SK-N-SH (cell line): Measurements from ENCODE around the gene DTNA. TPM values are rescaled to one million over a fixed set of nuclear protein-coding genes. Genes with fewer than 3 reads are reported as not detected.

ENCODE experiments used
- CTCF ChIA-PET: fragments of 300-600, 350-600 bp; formaldehyde crosslinking; extraction: SDS; loops from one replicate; lab custom pipeline; 2021; lab: Yijun Ruan, JAX
- POLR2A ChIA-PET: fragments of 350-600 bp; sonication (Branson Sonifier 250); formaldehyde crosslinking; extraction: SDS; loops from one replicate; lab custom pipeline; 2020; ENCODE audit warnings: antibody characterized with exemption, inconsistent platforms; lab: Yijun Ruan, JAX
- DNase-seq: peaks from one replicate; pipeline ENCODE4 v3.0.0; 2012
- H2AFZ ChIP-seq: fragments of 200-600 bp; sonication (generic); 2 replicates; pipeline ENCODE4 v1.8.1; 2016; ENCODE audit warnings: antibody characterized with exemption, mild to moderate bottlenecking, low read depth
- H3F3A ChIP-seq: fragments of 200-600 bp; sonication (generic); replicated peaks from 2 replicates; pipeline ENCODE3; 2016; ENCODE audit warnings: antibody characterized with exemption, mild to moderate bottlenecking; ENCODE audit not compliant: insufficient read depth
- H3K27ac ChIP-seq, 2 experiments: fragments of 200-500 bp in 1 of 2; fragments of 200-600 bp in 1 of 2; sonication (Bioruptor generic) in 1 of 2; sonication (generic), shearing (Covaris generic) in 1 of 2; 2 replicates each; pipeline versions ENCODE4 v1.5.1 to v1.6.1; 2014 to 2016; ENCODE audit warnings: low read depth in 2 of 2, inconsistent platforms in 1 of 2, low read length in 1 of 2, mild to moderate bottlenecking in 1 of 2, mixed read lengths in 1 of 2
- H3K27me3 ChIP-seq: fragments of 200-600 bp; sonication (generic), shearing (Covaris generic); 2 replicates; pipeline ENCODE4 v1.6.1; 2016; ENCODE audit warnings: mixed run types; ENCODE audit not compliant: insufficient read depth
- H3K36me3 ChIP-seq, 2 experiments: fragments of 200-500 bp in 1 of 2; fragments of 200-600 bp in 1 of 2; sonication (Bioruptor generic) in 1 of 2; sonication (generic) in 1 of 2; replicated peaks in 1 of 2; 2 replicates each; pipeline versions ENCODE3 to v1.5.1; 2014 to 2016; ENCODE audit warnings: low read length in 1 of 2, mild to moderate bottlenecking in 1 of 2; ENCODE audit not compliant: insufficient read depth in 2 of 2, control insufficient read depth in 1 of 2
- H3K4me1 ChIP-seq, 2 experiments: fragments of 200-500 bp in 1 of 2; fragments of 200-600 bp in 1 of 2; sonication (Bioruptor generic) in 1 of 2; sonication (generic), shearing (Covaris generic) in 1 of 2; 2 replicates each; pipeline versions ENCODE4 v1.5.1 to v1.6.1; 2014 to 2016; ENCODE audit warnings: low read depth in 1 of 2, low read length in 1 of 2, mixed run types in 1 of 2; ENCODE audit not compliant: insufficient read depth in 2 of 2, control insufficient read depth in 1 of 2
- H3K4me2 ChIP-seq: fragments of 200-600 bp; sonication (generic), shearing (Covaris generic); 2 replicates; pipeline ENCODE4 v1.6.1; 2017; ENCODE audit warnings: mixed run types
- H3K4me3 ChIP-seq, 2 experiments: fragments of 200-500 bp in 1 of 2; fragments of 200-600 bp in 1 of 2; sonication (Bioruptor generic) in 1 of 2; sonication (generic), shearing (Covaris generic) in 1 of 2; 2 replicates each; pipeline versions ENCODE4 v1.5.1 to v1.8.1; 2014 to 2016; ENCODE audit warnings: low read depth in 2 of 2, inconsistent platforms in 1 of 2, low read length in 1 of 2, mild to moderate bottlenecking in 1 of 2, mixed read lengths in 1 of 2, moderate library complexity in 1 of 2
- H3K79me2 ChIP-seq: fragments of 200-600 bp; sonication (generic); 2 replicates; pipeline ENCODE4 v1.8.1; 2017; ENCODE audit warnings: mild to moderate bottlenecking; ENCODE audit not compliant: insufficient read depth
- H3K9ac ChIP-seq: fragments of 200-600 bp; sonication (generic); 2 replicates; pipeline ENCODE4 v1.6.1; 2017; ENCODE audit warnings: mixed run types
- H3K9me2 ChIP-seq: fragments of 200-600 bp; sonication (generic); 2 replicates; pipeline ENCODE4 v1.6.1; 2017; ENCODE audit warnings: mixed run types
- H3K9me3 ChIP-seq: fragments of 200-600 bp; sonication (generic); 2 replicates; pipeline ENCODE4 v1.6.1; 2017; ENCODE audit warnings: mixed run types, mild to moderate bottlenecking, moderate library complexity
- H4K20me1 ChIP-seq: fragments of 200-600 bp; sonication (generic); 2 replicates; pipeline ENCODE4 v1.6.1; 2017; ENCODE audit warnings: mild to moderate bottlenecking, mixed run types; ENCODE audit not compliant: insufficient read depth
- CHD2 ChIP-seq: fragments of 150-350 bp; IDR thresholded peaks from 2 replicates; pipeline ENCODE4 v1.6.1; 2018; ENCODE audit warnings: low read length; ENCODE audit not compliant: partially characterized antibody
- CTCF ChIP-seq: fragments of 200-600 bp; sonication (generic); IDR thresholded peaks from 2 replicates; pipeline ENCODE4 v1.6.1; 2017; ENCODE audit warnings: antibody characterized with exemption, mild to moderate bottlenecking, moderate library complexity
- ELF1 ChIP-seq: IDR thresholded peaks from 2 replicates; pipeline ENCODE4 v1.4.0; 2012
- EZH2phosphoT487 ChIP-seq: fragments of 200-600 bp; sonication (generic); IDR thresholded peaks from 2 replicates; pipeline ENCODE4 v1.6.1; 2017; ENCODE audit warnings: low read depth, mixed run types, mild to moderate bottlenecking, antibody characterized with exemption, moderate library complexity, borderline replicate concordance
- FOSL2 ChIP-seq: IDR thresholded peaks from 2 replicates; pipeline ENCODE4 v1.4.0; 2012; ENCODE audit warnings: low read depth, mild to moderate bottlenecking, moderate library complexity, borderline replicate concordance
- FOXJ3 ChIP-seq: sonication (generic); formaldehyde crosslinking; IDR thresholded peaks from 2 replicates; pipeline ENCODE4 v1.5.1; 2020; ENCODE audit warnings: mild to moderate bottlenecking, missing genetic modification reagents
- FOXM1 ChIP-seq: IDR thresholded peaks from 2 replicates; pipeline ENCODE4 v1.4.0; 2012; ENCODE audit warnings: low read depth, mild to moderate bottlenecking
- GATA2 ChIP-seq: sonication (generic); formaldehyde crosslinking; IDR thresholded peaks from 2 replicates; pipeline ENCODE4 v1.5.0; 2020; ENCODE audit warnings: mild to moderate bottlenecking, missing genetic modification reagents
- IRF3 ChIP-seq: fragments of 150-350 bp; IDR thresholded peaks from 2 replicates; pipeline ENCODE4 v1.6.1; 2016; ENCODE audit warnings: mild to moderate bottlenecking, low read depth, low read length
- NFIC ChIP-seq: IDR thresholded peaks from 2 replicates; pipeline ENCODE4 v1.4.0; 2012; ENCODE audit warnings: borderline replicate concordance
- NRF1 ChIP-seq: IDR thresholded peaks from 2 replicates; pipeline ENCODE4 v1.6.1; 2012; ENCODE audit warnings: low read depth, mild to moderate bottlenecking, low read length
- PBX3 ChIP-seq: IDR thresholded peaks from 2 replicates; pipeline ENCODE4; 2012
- RAD21 ChIP-seq: IDR thresholded peaks from 2 replicates; pipeline ENCODE4 v1.6.1; 2012; ENCODE audit warnings: mild to moderate bottlenecking, low read length
- RCOR1 ChIP-seq: fragments of 150-350 bp; IDR thresholded peaks from 2 replicates; pipeline ENCODE4 v1.6.1; 2017; ENCODE audit warnings: antibody characterized with exemption, low read length
- RFX5 ChIP-seq: IDR thresholded peaks from 2 replicates; pipeline ENCODE4 v1.6.1; 2012; ENCODE audit warnings: mild to moderate bottlenecking, improper control_type of control experiment, low read length
- SIN3A ChIP-seq: IDR thresholded peaks from 2 replicates; pipeline ENCODE4 v1.6.1; 2012; ENCODE audit warnings: low read depth, mild to moderate bottlenecking, low read length, moderate library complexity, borderline replicate concordance
- TAF1 ChIP-seq: IDR thresholded peaks from 2 replicates; pipeline ENCODE4 v1.6.1; 2012; ENCODE audit warnings: low read depth, mild to moderate bottlenecking, low read length, moderate library complexity, borderline replicate concordance
- YY1 ChIP-seq: IDR thresholded peaks from 2 replicates; pipeline ENCODE4 v1.4.0; 2012; ENCODE audit warnings: low read depth, mild to moderate bottlenecking
- ZBTB33 ChIP-seq: IDR thresholded peaks from 2 replicates; pipeline ENCODE4 v1.4.0; 2012; ENCODE audit warnings: low read depth, borderline replicate concordance
- polyA plus RNA-seq, 3 experiments: library from polyadenylated mRNA; depleted of rRNA; stranded (reverse); fragments of >200 nt; gene quantifications; 2 replicates each; pipeline ENCODE4 v1.2.3, GENCODE V29; 2012

DTNA gene
- polyA plus RNA-seq, 1 of the 3 experiments (the other 2 are of a cell fraction), result 7.9 TPM

- H3K9ac ChIP-seq, result no peak overlapping the region
- CTCF ChIA-PET, result interaction anchor here (0.6 kb wide), 1 partner anchor 93 kb away, joined by 3 read pairs; no protein-coding TSS in a partner anchor
Measured at GRCh38 chr18:34893239-34893638, 183.1 kb downstream of the DTNA start.

GRCh38 chr18:34901299-34901698, 191.2 kb downstream of the DTNA start:
- Histone ChIP-seq H3K36me3 (no peaks in the 10 kb centered on the region), H3K27ac (no peak overlapping the region), H3K9me3 (no peaks in the 10 kb centered on the region), H3K4me2 (no peak overlapping the region), H3K9ac (no peak overlapping the region), H4K20me1 (no peaks in the 10 kb centered on the region), H3K79me2 (no peaks in the 10 kb centered on the region), H3K4me1 (no peaks in the 10 kb centered on the region), H3K27me3 (no peaks in the 10 kb centered on the region), H3F3A (no peaks in the 10 kb centered on the region), H2AFZ (no peak overlapping the region), H3K4me3 (no peak overlapping the region), H3K9me2 (no peaks in the 10 kb centered on the region)
- TF ChIP-seq GATA2 (CRISPR knock-in tag), result no peak
- no peak for TF ChIP-seq RCOR1
- TF ChIP-seq SIN3A, result no peak
- TF ChIP-seq IRF3, result no peak
- no peak for TF ChIP-seq FOSL2
- TF ChIP-seq RAD21, result no peak
- no peak for TF ChIP-seq NFIC
- no peak for TF ChIP-seq CHD2
- TF ChIP-seq NRF1, result no peak
- no peak for TF ChIP-seq CTCF
- no peak for TF ChIP-seq EZH2phosphoT487
- TF ChIP-seq ELF1, result no peak
- no peak for TF ChIP-seq YY1
- no peak for TF ChIP-seq FOXM1
- no peak for TF ChIP-seq FOXJ3
- no peak for TF ChIP-seq ZBTB33
- TF ChIP-seq RFX5, result no peak
- TF ChIP-seq PBX3, result no peak
- no peak for TF ChIP-seq TAF1
- CTCF ChIA-PET, result no interaction called here
- no peak for DNase-seq
- POLR2A ChIA-PET, result no interaction called here

More at GRCh38 chr18:34893239-34893638, 183.1 kb downstream of the DTNA start:
- no peaks in the 10 kb centered on the region for H3F3A ChIP-seq
- H3K79me2 ChIP-seq, result no peaks in the 10 kb centered on the region
- TF ChIP-seq YY1 (no peak), FOSL2 (no peak), ELF1 (no peak), SIN3A (no peak), IRF3 (no peak), EZH2phosphoT487 (no peak)
- no peaks in the 10 kb centered on the region for H3K9me2 ChIP-seq
- H3K4me3 ChIP-seq, result no peak overlapping the region
- H3K4me1 ChIP-seq, result no peaks in the 10 kb centered on the region
- POLR2A ChIA-PET, result no interaction called here
- no peak for DNase-seq
- no peaks in the 10 kb centered on the region for H3K27me3 ChIP-seq
- H4K20me1 ChIP-seq, result no peaks in the 10 kb centered on the region
- no peaks in the 10 kb centered on the region for H3K36me3 ChIP-seq
- no peak overlapping the region for H3K4me2 ChIP-seq
- H2AFZ ChIP-seq, result no peak overlapping the region
- no peaks in the 10 kb centered on the region for H3K9me3 ChIP-seq
- no peak overlapping the region for H3K27ac ChIP-seq
